WTC11 (cell line): ENCODE results near the gene CFAP97.

Experiments used
- ATF1 ChIP-seq: sonication (generic); formaldehyde crosslinking; IDR thresholded peaks from 2 replicates; pipeline ENCODE4 v1.8.1; 2023; ENCODE audit warnings: mild to moderate bottlenecking, moderate library complexity, missing genetic modification reagents
- CREM ChIP-seq: sonication (generic); formaldehyde crosslinking; IDR thresholded peaks from 2 replicates; pipeline ENCODE4 v1.8.1; 2022; ENCODE audit warnings: mild to moderate bottlenecking, missing genetic modification reagents, moderate library complexity
- FOXJ3 ChIP-seq: sonication (generic); formaldehyde crosslinking; IDR thresholded peaks from 2 replicates; pipeline ENCODE4 v1.9.0; 2021; ENCODE audit warnings: missing genetic modification reagents, mild to moderate bottlenecking, borderline replicate concordance
- NFYB ChIP-seq: sonication (generic); formaldehyde crosslinking; conservative IDR thresholded peaks from 2 replicates; pipeline ENCODE4 v1.8.0; 2022; ENCODE audit warnings: low read depth, missing genetic modification reagents
- PRDM15 ChIP-seq: sonication (generic); formaldehyde crosslinking; IDR thresholded peaks from 2 replicates; pipeline ENCODE4 v1.8.0; 2022; ENCODE audit warnings: missing genetic modification reagents
- ZNF138 ChIP-seq: sonication (generic); formaldehyde crosslinking; conservative IDR thresholded peaks from 2 replicates; pipeline ENCODE4 v1.8.1; 2022; ENCODE audit warnings: mild to moderate bottlenecking, moderate library complexity, missing genetic modification reagents
- ZNF671 ChIP-seq: fragments of 250-450 bp; sonication (Bioruptor Pico); IDR thresholded peaks from 2 replicates; pipeline ENCODE4 v1.8.0; 2021; ENCODE audit warnings: mild to moderate bottlenecking

GRCh38 chr4:185212581-185212980, 8.8 kb upstream of the CFAP97 start:
- no peak for TF ChIP-seq CREM (CRISPR knock-in tag)
- no peak for TF ChIP-seq NFYB (CRISPR knock-in tag)
- no peak for TF ChIP-seq ATF1 (CRISPR knock-in tag)
- TF ChIP-seq FOXJ3 = no peak
- no peak for TF ChIP-seq ZNF138
- no peak for TF ChIP-seq ZNF671 (CRISPR knock-in tag)
- no peak for TF ChIP-seq PRDM15 (CRISPR knock-in tag)
